HG03442 (cell line): ENCODE results near the gene ZNF554.

ENCODE experiments used
- ATAC-seq: cut with Tn5 transposase; IDR thresholded peaks from one replicate; pipeline ENCODE4 v1.9.1; 2021; ENCODE audit warnings: mild to moderate bottlenecking, moderate library complexity; ENCODE audit not compliant: unreplicated experiment

ZNF554 gene

DNA sequence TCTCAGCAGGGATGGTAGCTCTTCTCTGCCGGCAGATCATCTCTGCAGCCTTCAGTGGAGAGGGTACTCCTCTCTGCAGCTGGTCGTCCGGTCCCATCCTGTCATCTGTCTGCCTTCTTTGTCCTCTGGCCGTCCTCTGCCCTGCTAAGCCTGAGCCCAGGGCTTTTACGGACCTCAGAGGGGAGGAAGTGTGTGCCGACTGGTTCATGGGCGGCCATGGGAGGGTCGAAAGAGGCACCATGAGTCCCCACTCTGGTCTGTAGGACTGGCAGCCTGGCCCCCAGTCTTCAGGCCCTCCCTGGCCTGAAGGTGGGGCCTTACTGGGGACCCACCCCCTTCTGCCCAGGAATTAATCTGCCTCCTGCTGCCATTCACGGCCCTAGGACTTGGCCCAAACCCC is 4.0 kb downstream of the ZNF554 start:
- ATAC-seq: no peak

DNA sequence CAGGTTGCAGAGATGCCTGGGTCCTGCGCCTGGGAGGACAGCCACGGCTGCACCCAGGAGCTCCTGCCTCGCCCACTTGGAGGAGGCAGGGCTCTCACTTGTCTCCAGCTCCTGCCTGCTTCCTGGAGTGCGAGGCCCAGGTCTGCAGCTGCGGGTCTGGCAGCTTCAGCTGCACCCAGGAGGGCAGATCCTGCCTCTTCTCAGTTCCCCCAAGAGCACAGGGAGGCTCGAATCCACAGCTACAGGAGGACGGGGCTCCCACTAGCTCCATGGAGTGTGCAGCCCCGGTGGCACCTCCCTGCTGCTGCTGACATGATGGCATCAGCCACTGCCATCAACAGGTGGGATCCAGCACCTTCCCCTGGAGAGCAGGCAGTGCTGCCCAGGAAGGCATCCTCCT is 4.5 kb downstream of the ZNF554 start:
- ATAC-seq: no peak

DNA sequence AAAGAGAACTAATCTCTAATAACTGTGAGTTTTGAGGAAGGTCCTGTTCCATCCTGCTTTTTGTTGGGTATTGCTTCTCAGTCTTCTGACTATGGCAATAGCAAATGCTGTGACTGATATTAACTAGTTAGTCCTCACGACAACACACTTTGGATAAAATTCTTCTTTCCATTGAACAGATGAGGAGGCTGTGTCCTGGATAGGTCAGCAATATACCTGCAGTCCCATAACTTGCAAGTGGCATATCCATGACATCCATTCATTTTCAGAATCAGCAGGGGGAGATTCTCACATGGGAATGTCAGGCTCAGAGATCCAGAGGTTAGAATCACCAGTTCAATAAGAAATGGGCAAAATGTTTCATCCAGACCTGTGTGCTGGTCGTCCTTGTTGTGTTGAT is 7.4 kb downstream of the ZNF554 start:
- no peak for ATAC-seq

DNA sequence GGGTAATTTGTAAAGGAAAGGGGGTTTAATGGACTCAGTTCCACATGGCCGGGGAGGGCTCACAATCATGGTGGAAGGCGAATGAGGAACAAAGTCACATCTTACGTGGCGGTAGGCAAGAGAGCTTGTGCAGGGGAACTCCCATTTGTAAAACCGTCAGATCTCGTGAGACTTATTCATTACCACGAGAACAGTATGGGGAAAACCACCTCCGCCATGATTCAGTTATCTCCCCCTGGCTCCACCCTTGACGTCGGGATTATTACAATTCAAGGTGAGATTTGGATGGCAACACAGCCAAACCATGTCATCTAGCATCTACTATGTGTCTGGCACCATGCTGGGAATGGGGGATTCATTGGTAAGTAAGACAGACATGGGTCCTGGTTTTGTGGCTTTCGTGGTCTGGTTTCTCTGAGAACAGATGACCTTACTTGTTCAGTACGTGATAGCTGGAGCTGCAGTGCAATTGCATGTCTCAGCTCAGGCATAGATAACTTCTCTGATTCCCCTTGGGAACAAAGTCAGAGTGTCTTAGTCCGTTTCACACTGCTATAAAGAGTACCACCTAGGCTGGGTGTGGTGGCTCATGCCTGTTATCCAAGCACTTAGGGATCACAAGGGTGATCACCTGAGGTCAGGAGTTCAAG is 8.3 kb downstream of the ZNF554 start:
- ATAC-seq: no peak

DNA sequence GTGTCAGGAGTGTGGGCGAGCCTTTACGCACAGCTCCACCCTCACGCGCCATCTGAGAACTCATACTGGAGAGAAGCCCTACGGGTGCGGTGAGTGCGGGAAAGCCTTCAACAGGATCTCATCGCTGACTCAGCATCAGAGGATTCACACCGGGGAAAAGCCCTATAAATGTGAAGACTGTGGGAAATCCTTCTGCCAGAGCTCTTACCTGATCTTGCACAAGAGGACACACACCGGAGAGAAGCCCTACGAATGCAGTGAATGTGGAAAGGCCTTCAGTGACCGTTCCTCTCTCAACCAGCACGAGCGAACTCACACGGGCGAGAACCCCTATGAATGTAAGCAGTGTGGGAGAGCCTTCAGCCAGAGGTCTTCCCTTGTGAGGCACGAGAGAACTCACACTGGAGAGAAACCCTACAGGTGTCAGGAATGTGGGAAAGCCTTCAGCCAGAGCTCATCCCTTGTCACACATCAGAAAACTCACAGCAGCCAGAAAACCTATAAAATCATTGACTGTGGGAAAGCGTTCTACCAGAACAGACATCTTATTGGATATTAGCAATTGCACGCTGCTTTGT is 14.7 kb downstream of the ZNF554 start:
- ATAC-seq: no peak

DNA sequence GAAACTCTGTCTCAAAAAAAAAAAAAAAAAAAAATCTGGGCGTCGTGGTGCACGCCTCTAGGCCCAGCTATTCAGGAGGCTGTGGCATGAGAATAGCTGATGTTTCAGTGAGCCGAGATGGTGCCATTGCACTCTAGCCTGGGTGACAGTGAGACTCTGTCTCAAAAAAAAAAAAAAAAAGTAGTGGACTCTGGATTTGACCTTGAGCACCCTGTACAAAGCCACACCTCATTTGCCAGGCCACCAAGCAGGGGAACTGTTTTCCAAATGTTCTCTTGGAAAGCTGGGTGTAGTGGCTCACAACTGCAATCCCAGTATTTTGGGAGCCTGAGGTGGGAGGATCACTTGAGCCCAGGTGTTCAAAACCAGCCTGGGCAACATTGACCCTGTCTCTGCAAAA is 17.8 kb downstream of the ZNF554 start:
- no peak for ATAC-seq

DNA sequence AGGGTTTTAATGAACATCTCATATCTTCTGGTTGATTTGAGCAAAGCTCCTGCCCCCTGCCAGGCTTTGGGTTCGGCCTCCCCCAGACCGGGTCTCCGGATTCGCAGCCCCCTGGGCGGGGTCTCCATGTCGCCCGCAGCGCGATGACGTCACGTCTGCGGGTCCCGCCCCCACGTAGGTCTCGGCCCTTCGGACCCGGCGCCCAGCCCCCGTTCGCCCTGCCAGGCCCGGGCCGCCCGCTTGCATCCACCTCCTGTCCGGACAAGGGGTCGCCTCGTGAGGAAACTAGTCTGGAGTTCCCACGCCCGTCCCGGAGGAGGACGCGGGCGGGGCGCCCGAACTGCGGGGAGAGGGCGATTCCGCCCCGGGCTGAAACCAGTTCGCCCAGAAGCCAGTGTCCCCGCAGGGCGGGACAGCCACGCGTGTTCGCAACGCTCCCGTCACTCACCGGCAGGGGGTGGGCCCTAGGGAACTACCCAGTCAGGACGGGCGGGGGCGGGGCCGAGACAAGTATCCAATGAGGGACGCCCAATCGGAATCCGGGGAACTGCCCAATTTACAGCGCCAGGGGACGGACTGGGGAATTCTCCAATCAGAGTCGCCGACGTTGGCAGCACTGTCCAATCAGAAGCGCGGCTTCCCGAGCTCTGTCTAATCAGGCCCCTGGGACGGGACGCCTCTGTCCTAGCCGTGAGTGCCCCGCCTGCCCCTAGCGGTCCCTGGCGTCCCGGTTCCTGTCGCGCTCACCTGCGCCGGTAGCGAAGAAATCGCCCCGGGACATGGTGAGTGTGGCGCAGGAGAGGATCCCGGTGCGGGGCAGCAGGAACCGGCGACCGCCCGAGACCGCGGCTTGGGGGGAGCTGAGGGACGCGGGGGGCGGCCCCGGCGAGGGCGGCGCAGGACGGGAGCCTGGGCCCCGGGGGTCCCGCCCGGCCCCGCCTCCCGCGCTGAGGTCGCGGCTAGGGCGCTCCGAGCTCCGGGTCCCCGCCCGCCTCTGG is 21.4 kb downstream of the ZNF554 start, which contains the start of gene ZNF555:
Gene ZNF555 (plus strand): TSS at position 682 of the 998 bp plus-strand sequence. CDS start 98 bp downstream, at position 780.
- peak; percentile 86 for ATAC-seq

DNA sequence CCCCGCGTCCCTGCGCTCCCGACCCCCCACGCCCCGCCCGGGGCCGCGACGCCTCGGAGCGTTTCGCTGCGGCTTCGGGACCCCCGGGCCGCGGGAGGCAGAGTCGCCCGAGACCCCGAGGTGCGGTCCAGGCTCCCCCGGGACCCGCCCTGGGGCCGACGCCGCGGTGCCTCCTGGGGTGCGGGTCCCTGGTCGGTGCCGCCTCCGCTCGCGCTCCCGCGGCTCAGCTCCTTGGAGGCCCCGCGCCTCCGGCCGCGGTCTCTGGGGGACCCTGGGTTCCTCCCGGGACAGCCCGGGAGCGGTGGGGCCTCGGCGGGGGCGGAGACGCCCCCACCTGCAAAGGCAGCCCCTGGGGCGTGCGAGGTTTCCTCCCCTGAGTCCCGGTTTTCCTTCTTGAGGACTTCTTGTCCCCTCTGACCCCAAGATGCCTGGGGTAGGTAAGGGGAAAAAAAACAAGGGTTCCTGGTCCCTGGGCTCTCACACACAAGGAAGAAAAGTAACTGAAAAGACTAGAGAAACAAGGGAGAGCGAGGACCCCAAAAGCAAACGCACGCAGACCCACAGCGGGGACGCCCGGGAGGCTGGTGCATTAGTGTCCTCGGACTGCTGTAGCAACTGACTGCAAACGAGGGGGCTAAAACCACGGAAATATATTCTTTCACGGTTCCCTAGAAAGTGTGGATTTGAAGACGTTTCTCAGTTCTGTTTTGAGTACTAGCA is 22.3 kb downstream of the ZNF554 start:
- ATAC-seq: no peak

DNA sequence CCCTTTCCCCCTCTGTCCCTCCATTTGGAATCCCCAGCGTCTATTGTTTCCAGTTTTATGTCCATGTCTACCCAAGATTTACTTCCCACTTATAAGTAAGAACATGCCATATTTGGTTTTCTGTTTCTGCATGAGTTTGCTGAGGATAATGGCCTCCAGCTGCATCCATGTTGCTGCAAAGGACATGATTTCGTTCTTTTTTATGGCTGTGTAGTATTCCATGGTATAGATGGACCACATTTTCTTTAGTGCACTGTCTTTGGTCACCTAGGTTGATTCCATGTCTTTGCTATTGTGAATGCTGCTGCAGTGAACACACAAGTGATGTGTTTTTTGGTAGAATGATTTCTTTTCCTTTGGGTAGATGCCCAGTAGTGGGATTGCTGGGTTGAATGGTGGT is 25.4 kb downstream of the ZNF554 start:
- no peak for ATAC-seq

DNA sequence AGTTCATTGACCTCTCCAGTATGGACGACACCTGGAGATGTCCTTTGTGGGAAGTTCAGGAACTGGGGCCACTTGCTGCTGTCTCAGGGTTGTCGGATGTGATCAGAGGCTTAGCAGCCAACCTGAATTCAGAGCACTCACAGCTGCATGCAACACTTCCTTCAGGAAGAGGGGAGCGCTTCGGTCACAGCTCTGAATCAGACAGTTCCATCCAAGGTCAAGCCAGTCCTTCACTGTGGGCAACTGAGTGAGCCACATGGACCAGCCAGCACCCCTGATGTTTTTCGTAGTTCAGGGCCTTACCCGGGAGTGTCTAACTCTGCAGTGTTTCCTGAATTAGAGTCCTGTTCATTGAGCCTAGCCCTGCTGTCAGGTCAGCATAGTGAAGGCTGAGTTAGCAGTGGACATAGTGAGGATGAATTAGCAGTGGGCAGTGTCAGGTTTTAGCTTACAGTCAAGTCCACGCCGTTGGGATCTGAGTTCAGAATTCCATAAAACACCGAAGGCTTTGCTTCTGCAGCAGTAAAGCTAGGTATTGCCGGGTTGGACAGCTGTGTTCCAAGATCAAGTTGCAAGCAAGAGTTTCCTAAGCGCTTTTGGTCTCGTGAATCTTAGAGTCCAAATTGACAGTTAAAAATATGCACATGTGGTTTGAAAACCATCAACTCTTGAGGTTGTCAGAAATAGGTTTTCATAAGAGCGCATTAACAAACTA is 26.7 kb downstream of the ZNF554 start:
- no peak for ATAC-seq

DNA sequence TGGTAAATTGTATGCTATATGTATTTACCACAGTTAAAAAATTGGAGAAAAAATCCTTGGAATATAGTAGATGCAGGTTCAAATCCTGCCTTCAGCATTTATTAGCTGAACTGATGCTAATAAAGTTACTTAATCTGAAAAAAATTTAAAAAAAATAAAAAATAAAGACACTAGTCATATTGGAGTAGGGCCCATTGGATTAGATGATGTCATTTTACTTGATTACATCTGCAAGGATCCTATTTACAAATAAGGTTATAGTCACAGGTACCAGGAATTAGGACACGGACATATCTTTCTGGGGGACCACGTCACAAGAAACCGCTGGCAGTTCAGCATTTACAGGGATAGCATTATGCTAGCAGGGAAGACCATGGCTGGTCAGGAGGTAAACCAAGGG is 27.8 kb downstream of the ZNF554 start:
- ATAC-seq: no peak

DNA sequence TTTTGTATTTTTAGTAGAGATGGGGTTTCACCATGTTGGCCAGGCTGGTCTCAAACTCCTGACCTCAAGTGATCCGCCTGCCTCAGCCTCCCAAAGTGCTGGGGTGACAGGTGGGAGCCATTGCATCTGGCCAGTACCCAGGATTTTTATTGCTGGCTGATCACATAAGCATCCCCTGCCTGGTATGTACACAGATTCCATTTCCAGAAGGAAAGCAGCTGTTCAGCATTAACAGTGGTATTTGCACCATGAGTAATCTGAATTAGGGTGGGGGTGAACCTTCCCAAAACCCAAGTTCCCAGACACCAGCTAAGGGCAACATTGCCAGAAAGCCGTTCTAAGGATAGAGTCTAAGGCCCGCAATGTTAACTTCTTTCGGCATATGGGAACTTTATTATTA is 28.9 kb downstream of the ZNF554 start:
- no peak for ATAC-seq

DNA sequence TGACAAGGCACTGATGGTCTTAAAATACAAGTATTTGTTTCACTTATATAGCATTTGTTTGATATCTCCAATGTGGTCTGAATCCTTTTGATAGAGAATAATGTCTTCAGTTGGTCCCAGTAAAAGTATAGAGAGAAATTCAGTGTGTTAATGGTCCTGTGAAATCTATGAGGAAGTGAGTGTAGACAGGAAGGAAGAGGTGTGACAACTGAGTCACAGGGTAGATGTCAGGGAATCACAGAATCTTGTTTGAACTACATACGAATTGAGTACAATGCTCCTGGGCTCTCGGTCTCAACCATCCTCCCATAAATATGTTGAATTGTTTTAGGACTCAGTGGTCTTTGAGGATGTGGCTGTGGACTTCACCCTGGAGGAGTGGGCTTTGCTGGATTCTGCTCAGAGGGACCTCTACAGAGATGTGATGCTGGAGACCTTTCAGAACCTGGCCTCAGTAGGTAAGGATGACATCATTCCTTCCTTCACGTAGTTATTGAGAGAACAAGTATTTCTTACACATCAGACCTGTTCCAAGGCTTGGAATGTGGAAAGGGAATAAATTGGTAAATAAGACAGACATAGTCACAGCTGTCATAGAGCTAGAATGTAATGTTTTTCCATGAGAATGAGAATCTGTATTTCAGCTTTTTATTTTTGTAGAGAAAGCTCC is 30.7 kb downstream of the ZNF554 start:
- ATAC-seq: no peak

DNA sequence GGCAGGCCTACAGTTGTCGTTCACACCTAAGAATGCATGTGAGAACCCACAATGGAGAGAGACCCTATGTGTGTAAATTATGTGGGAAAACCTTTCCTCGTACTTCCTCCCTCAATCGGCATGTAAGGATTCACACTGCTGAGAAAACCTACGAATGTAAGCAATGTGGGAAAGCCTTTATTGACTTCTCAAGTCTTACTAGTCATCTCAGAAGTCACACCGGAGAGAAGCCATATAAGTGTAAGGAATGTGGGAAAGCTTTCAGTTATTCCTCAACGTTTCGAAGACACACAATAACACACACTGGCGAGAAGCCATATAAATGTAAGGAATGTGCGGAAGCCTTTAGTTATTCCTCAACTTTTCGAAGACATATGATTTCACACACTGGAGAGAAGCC is 32.9 kb downstream of the ZNF554 start:
- no peak for ATAC-seq

DNA sequence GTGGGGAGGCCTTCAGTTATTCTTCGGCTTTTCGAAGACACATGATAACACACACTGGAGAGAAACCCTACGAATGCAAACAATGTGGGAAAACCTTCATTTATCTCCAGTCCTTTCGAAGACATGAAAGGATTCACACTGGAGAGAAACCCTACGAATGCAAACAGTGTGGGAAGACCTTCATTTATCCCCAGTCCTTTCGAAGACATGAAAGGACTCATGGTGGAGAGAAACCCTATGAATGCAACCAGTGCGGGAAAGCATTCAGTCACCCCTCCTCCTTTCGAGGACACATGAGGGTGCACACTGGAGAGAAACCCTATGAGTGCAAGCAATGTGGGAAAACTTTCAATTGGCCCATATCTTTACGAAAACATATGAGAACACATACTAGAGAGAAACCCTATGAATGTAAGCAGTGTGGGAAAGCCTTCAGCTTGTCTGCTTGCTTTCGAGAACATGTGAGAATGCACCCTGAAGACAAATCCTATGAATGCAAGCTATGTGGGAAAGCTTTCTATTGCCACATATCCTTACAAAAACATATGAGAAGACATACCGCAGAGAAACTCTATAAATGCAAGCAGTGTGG is 33.4 kb downstream of the ZNF554 start:
- no peak for ATAC-seq

DNA sequence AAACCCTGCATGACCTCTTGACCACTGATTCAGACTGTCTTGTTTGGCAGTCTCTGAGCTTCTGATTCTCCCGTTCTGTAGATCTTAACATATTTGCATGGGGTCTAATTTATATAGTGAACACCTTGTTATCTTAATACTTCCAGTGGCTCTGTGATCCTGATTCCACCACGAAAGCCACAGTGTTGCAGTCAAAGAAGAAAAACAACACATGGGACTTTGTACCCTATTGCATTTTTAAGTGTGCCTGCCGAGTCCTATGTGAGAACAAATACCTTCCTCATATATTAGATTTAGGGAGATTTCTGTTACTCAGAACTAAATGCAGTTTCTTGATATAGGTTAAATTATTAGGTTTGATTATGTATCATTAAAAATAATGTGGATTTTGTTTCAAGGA is 35.2 kb downstream of the ZNF554 start:
- no peak for ATAC-seq

DNA sequence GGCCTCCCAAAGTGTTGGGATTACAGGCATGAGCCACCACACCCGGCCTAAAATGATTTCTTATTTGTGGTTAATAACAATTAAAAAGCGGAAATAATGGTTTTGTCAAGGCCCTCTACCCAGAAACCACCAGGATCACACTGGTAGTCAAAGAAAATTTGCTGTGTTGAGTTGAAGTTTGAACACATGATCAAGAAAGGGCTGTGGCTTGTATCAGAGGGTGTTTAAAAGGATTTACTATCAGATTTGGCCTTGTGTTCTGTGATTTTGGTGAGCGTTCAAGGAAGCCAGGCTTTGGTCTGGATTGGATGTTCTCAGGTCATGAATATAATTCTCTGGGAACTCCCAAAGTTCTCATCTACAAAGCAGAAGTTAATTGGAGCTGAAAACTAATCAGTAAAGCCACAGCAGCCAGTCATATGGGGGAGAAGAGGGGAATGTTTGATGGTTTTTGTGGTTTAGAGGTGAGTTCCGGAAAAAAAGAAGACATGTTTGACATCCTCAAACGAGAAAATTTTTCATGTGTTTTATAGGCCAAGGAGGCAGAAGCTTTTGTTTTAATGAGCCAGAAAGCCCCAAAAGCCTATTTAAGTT is 36.9 kb downstream of the ZNF554 start:
- ATAC-seq: no peak

DNA sequence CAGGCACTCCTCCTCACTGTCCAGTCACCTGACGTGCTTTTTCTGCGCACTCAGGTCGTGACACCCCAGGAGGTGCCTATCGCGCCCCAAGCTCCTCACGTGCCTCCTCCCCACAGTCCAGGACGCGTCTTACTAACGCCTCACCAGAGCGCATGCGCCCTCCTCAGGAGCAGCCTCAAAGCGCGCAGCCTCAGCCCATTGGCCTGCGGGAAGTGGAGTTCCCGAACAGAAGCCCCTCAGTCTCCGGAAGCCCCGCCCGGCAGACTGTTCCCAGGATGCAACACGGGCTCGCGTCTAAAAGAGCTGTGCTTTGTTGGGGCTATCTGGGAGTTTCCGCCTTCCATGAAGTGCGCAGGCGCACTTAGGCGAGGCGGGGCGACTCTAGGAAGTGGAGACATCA is 39.2 kb downstream of the ZNF554 start:
- no peak for ATAC-seq

DNA sequence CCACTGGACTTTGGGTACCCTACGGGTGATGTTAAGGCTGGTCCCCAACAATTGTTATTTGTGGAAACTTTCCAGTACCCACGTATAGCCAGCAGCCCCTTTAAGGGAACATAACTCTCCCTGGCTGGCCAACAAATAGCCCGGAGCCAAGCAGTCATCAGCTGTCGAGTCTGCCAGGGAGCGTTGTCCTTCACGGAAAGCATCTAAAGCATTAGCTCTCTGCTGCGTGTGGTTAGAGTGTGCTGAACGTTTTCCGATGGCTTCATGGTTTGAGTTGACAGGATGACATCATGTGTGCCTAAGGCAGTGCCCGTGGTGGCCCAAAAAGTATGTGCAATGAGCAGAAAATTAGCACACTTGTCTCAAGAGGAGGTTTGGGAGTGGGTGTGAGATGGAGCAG is 44.1 kb downstream of the ZNF554 start:
- ATAC-seq: no peak
